ENCODE data around the gene MRPS5. TPM values are rescaled to one million over a fixed set of nuclear protein-coding genes. Genes with fewer than 3 reads are reported as not detected.

Gene MRPS5
- total and polyA plus RNA-seq, 8 donors: 28.6 to 78.2 (median 47.2) TPM

GRCh38 chr2:95041824-95042442, 79.7 kb downstream of the MRPS5 start:
- Histone ChIP-seq H3K27me3 (no peaks in the 10 kb centered on the region), H3K9me3 (no peaks in the 10 kb centered on the region), H3K36me3 (no peaks in the 10 kb centered on the region), H3K27ac (peak overlapping the region; percentile 55 to 84 (median 70)), H3K4me1 (peaks cover 17 to 39% (median 35%) of the 10 kb centered on the region in 4 donors), H3K4me3 (no peak overlapping the region)
- WGBS, 5 donors: 78 to 88% (median 85%) methylated on average over 11 of the region's 11 CpGs
- intact Hi-C loops (cut with DNase I; ENCODE audit: low total_unique reads): no loop called here
- DNase-seq: no peak
- TF ChIP-seq EP300 (IDR thresholded peaks at IDR 0.05) (no peak), POLR2A (IDR thresholded peaks at IDR 0.05) (no peak), CTCF (IDR thresholded peaks at IDR 0.05) (no peak), POLR2AphosphoS5 (IDR thresholded peaks at IDR 0.05) (no peak)

- no peak for DNase-seq
- Histone ChIP-seq H3K27ac (peak overlapping the region; percentile 41 to 84 (median 70)), H3K9me3 (no peaks in the 10 kb centered on the region), H3K4me1 (peaks cover 17 to 39% (median 35%) of the 10 kb centered on the region in 4 donors), H3K36me3 (no peaks in the 10 kb centered on the region), H3K4me3 (no peak overlapping the region), H3K27me3 (no peaks in the 10 kb centered on the region)
- intact Hi-C loops (cut with DNase I; ENCODE audit: low total_unique reads): no loop called here
- TF ChIP-seq CTCF (IDR thresholded peaks at IDR 0.05) (no peak), POLR2A (IDR thresholded peaks at IDR 0.05) (no peak), EP300 (IDR thresholded peaks at IDR 0.05) (no peak), POLR2AphosphoS5 (IDR thresholded peaks at IDR 0.05) (no peak)
- WGBS, 5 donors: 74 to 82% (median 78%) methylated on average over 10 of the region's 10 CpGs
These were observed 80.4 kb downstream of the MRPS5 start for GRCh38 chr2:95041060-95041823.

- Histone ChIP-seq H3K27ac (peak overlapping the region; percentile 20 to 71 (median 66)), H3K9me3 (no peaks in the 10 kb centered on the region), H3K36me3 (no peaks in the 10 kb centered on the region), H3K27me3 (no peaks in the 10 kb centered on the region), H3K4me1 (peaks cover 17 to 39% (median 35%) of the 10 kb centered on the region in 4 donors), H3K4me3 (no peak overlapping the region)
- WGBS, 5 donors: 64 to 72% (median 68%) methylated on average over 6 of the region's 6 CpGs
- intact Hi-C loops (cut with DNase I; ENCODE audit: low total_unique reads): no loop called here
- DNase-seq: peak in 1 of 2 donors; percentile 52
- no peak for TF ChIP-seq CTCF (IDR thresholded peaks at IDR 0.05)
- TF ChIP-seq POLR2A (IDR thresholded peaks at IDR 0.05): no peak
- no peak for TF ChIP-seq EP300 (IDR thresholded peaks at IDR 0.05)
- TF ChIP-seq POLR2AphosphoS5 (IDR thresholded peaks at IDR 0.05): no peak
These were observed 81.2 kb downstream of the MRPS5 start for GRCh38 chr2:95040426-95040825.

- WGBS, 5 donors: 86 to 92% (median 89%) methylated on average over 6 of the region's 6 CpGs
- Histone ChIP-seq H3K4me1 (peaks cover 17 to 39% (median 32%) of the 10 kb centered on the region in 4 donors), H3K27me3 (peaks cover 0 to 1% (median 0%) of the 10 kb centered on the region in 3 donors), H3K4me3 (no peak overlapping the region), H3K27ac (peak overlapping the region in 2 of 5 donors; percentile 46 to 48), H3K36me3 (no peaks in the 10 kb centered on the region), H3K9me3 (no peaks in the 10 kb centered on the region)
- DNase-seq: no peak
- intact Hi-C loops (cut with DNase I; ENCODE audit: low total_unique reads): no loop called here
- no peak for TF ChIP-seq POLR2AphosphoS5 (IDR thresholded peaks at IDR 0.05)
- TF ChIP-seq EP300 (IDR thresholded peaks at IDR 0.05): no peak
- TF ChIP-seq CTCF (IDR thresholded peaks at IDR 0.05): no peak
These were observed 81.6 kb downstream of the MRPS5 start for GRCh38 chr2:95039978-95040377.
